ENCODE data around the gene ACBD4.

GRCh38 chr17:45114117-45114932, 21.2 kb upstream of the ACBD4 start:
- TF ChIP-seq PLSCR1 (CRISPR knock-in tag; IDR thresholded peaks at IDR 0.05; ENCODE audit: borderline replicate concordance) (no peak), EZH2 (conservative IDR thresholded peaks at IDR 0.05; ENCODE audit: low read depth, low read length) (no peak), FOXK1 (CRISPR knock-in tag; IDR thresholded peaks at IDR 0.05; ENCODE audit: borderline replicate concordance, low read depth) (no peak), CTCF (CRISPR knock-in tag; IDR thresholded peaks at IDR 0.05) (no peak), POLR2A (IDR thresholded peaks at IDR 0.05; ENCODE audit: insufficient read depth in 1 of 2, low read depth in 2 of 2, low read length in 2 of 2) (no peak), YY1 (IDR thresholded peaks at IDR 0.05; ENCODE audit: insufficient read depth, insufficient replicate concordance, low read depth, low read length) (no peak), MAX (IDR thresholded peaks at IDR 0.05) (no peak), NR3C1 (CRISPR knock-in tag; IDR thresholded peaks at IDR 0.05) (no peak), ZNF841 (CRISPR knock-in tag; IDR thresholded peaks at IDR 0.05; ENCODE audit: borderline replicate concordance) (no peak), TRAFD1 (CRISPR knock-in tag; IDR thresholded peaks at IDR 0.05; ENCODE audit: borderline replicate concordance) (no peak), MAFF (IDR thresholded peaks at IDR 0.05; ENCODE audit: low read depth, low read length) (no peak), ZNF451 (CRISPR knock-in tag; IDR thresholded peaks at IDR 0.05) (no peak), CSRNP2 (CRISPR knock-in tag; conservative IDR thresholded peaks at IDR 0.05; ENCODE audit: low read depth) (no peak)
